ENCODE results near the gene CEP44.
"Not testable (repeated sequence)": the region's sequence is repeated elsewhere in the genome, so short reads cannot be mapped to it uniquely, and the experiment has no call there.

CEP44 gene

DNA sequence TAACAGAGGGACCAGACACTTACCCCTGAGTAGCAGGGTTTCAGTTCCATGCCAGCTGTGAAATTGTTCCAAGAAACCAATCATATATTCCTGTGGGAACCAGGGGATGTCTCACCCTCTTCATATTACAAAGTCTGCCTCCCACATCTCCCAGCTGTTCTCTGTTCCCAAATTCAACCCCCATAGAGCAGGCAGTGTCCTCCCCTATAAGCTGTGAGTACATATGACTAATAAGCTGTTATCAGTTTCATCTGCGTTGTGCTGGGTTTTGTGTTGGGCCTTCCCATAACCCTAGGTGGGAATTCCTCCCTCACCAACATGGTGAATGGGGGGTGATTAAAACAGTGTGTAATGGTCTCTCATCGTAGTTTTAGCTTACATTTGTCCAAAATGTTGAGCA, 41.0 kb downstream of the CEP44 start:
- no peak for DNase-seq

- DNase-seq: no peak
These were observed 49.2 kb downstream of the CEP44 start for GRCh38 chr4:174332741-174333493.

DNA sequence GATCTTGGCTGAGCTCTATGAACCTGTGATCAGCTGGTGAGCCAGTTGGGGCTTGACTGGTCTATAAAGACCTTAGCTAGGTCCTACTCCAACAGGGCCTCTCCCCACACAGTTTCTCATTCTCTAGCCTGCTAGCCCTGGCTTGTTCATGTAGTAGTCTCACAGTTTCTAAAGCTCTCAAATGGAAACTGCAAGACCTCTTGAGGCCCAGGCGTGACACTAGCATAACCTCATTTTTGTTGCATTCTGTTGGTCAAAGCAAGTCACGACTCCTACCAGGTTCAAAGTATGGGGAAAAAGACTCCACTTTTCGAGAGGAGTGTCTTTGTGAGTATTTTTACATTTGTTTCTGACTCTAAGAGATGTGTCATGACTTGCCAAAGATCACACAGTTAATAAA, 50.9 kb downstream of the CEP44 start:
- DNase-seq: no peak

DNA sequence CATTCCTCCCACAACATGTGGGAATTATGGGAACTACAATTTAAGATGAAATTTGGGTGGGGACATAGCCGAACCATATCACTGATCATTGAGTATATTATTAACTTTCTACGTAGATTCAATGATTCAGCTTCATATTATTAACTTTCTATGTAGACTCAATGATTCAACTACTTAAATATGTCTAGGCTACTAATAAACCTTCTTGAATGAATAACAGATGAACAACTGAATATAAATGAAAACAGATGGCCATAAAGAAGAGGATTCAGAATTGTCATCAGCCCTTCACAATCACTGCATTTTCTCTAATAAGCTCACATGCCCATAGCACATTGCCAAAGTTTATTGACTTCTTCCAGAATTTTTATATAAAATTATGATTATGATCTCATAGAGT, 57.0 kb downstream of the CEP44 start:
- no peak for DNase-seq

DNA sequence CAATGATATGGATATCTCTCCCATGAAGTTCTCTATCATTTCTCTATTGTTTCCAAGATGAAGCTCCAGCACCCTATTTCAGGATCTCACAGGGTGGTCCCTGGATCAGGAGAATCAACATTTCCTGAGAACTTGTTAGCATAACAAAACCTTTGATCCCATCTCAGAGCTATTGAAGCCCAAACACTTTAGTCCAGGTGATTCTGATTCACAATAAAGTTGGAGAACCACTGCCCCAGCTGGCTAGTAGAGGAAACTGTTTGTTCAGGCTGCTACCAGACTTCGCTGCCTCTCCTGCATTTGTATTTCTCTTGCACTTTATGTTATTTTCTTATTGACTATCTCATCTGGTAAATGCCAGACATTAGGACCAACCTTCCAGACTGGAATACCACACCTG, 65.4 kb downstream of the CEP44 start:
- no peak for DNase-seq

DNA sequence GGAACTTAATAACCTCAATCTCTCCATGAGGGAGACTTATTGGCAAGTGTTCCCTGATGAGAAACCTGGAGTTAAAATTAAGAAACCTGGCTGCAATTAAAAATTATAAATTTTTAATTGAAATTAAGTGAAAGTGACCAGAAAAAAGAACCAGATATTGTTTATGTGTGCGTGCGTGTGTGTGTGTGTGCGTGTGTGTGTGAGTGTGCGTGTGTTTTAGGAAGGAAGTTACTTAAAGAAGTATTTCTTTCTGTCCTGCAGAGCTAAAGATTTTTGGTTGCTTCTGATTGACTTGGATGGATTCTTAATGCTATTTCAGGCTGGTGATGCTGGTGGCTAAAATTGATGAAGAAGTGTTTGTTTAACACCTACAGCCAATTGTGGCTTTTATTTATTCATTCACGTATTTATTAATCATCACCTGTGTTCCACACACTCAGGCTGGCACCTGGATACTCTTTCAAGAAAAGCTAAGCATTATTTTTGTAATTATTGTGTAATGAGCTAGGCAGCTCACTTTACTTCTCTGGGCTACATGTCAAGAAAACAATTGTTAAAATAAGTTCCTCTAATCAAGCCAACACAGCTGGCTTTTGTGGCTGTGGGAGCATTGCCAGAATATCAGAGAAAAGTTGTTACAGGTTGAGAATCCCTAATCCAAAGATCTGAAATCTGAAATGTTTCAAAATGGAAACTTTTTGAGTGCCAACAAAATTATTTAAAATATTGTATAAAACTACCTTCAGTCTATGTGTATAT, 68.5 kb downstream of the CEP44 start:
- DNase-seq: peak in 2 of 3 donors; percentile 18 to 30

- DNase-seq: no peak
These were observed 73.6 kb downstream of the CEP44 start for GRCh38 chr4:174357321-174357720.

DNA sequence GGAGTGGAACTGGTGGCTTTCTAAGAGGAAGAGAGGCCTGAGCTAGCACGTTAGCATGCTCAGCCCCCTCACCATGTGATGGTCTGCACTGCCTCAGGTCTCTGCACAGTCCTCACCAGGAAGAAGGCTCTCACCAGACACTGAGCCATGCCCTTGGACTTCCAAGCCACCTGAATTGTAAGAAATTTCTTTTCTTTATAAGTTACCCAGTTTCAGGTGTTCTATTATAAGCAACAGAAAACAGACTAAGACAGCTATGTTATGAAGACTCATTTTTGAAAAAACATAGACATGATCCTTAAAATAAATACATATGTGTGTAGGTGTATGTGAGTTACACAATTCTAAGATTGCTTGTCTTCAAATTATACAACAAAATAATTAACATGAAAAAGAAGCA, 74.7 kb downstream of the CEP44 start:
- DNase-seq: no peak

GRCh38 chr4:174358829-174359228, 75.1 kb downstream of the CEP44 start:
- peak; percentile 19 to 40 (median 38) for DNase-seq

- no peak for DNase-seq
These were observed 78.6 kb downstream of the CEP44 start for GRCh38 chr4:174362340-174362739.

DNA sequence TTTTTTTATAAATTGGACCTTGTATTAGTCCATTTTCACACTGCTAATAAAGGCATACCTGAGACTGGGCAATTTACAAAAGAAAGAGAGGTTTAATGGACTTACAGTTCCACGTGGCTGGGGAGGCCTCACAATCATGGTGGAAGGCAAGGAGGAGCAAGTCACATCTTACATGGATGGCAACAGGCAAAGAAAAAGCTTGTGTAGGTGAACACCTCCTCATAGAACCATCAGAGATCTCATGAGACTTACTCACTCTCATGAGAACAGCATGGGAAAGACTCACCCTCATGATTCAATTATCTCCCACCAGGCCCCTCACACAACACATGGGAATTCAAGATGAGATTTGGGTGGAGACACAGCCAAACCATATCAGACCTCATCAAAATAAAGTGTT, 80.1 kb downstream of the CEP44 start:
- DNase-seq: not testable (repeated sequence)

DNA sequence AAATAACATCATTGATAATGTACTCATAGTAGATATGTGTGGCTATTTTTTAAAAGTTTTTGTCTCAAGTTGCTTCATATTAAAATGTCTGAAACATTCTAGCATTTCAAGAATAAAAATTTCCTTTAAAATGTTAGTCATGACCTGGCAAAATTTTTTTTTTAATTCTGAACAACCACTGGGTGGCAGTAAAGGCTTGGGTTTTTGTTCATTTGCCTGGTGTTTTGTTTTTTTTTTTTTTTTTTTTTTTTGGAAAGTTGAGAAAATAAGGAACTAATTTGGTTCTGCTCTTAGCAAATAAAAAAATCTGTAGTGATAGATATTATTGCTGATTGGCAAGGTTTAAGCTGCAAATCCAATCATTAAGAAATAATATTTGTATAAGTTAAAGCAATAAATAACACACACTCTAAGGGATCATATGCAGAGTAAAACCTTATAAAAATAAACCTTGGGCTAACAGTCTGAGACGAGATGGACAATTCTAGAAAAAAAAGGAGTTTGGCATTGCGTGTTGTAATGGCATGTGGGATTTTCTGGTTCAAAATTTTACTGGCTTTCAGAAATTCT, 81.4 kb downstream of the CEP44 start:
- DNase-seq: peak; percentile 69 to 81 (median 80)

DNA sequence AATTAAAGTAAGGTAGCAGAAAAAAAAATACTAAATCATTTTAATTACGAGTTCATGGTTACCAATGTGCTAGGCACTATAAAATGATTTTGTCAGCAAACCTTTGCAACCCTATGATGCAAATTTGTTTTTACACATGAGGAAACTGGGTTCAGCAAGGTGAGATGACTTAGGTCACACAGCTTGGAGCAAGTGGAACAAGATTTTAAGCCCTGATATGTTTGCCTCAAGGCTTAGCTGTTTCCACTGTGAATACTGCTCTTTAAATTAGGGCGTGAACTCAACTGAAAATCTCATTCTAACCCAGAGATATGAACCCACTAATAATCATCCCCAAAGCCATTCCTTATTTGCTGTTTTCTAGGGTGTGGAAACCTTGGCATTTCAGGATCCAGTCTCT, 86.3 kb downstream of the CEP44 start:
- no peak for DNase-seq

- no peak for DNase-seq
These were observed 90.1 kb downstream of the CEP44 start for GRCh38 chr4:174373821-174374220.

GRCh38 chr4:174375422-174375821, 91.7 kb downstream of the CEP44 start:
- DNase-seq: no peak

DNA sequence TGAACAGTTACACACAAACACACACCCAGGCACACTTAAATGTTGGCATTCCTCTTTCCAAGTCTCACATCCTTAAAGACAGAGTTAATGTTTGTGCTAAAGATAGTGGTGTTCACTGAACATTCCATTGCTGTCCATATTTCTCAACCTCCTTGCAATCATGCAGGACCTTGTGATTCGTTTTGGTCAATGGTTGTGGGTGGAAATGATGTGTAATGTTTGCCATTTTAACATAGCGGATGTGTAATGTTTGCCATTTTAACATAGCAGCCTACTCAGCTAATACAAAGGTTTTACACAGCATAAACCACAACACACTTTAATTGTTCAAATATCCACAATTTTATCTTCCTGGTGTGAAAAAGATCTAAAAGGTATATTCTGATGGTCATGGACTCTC, 93.9 kb downstream of the CEP44 start:
- peak; percentile 8 to 46 (median 43) for DNase-seq

GRCh38 chr4:174378951-174379350, 95.2 kb downstream of the CEP44 start:
- DNase-seq: no peak

GRCh38 chr4:174380206-174380605, 96.5 kb downstream of the CEP44 start:
- DNase-seq: not testable (repeated sequence)

DNA sequence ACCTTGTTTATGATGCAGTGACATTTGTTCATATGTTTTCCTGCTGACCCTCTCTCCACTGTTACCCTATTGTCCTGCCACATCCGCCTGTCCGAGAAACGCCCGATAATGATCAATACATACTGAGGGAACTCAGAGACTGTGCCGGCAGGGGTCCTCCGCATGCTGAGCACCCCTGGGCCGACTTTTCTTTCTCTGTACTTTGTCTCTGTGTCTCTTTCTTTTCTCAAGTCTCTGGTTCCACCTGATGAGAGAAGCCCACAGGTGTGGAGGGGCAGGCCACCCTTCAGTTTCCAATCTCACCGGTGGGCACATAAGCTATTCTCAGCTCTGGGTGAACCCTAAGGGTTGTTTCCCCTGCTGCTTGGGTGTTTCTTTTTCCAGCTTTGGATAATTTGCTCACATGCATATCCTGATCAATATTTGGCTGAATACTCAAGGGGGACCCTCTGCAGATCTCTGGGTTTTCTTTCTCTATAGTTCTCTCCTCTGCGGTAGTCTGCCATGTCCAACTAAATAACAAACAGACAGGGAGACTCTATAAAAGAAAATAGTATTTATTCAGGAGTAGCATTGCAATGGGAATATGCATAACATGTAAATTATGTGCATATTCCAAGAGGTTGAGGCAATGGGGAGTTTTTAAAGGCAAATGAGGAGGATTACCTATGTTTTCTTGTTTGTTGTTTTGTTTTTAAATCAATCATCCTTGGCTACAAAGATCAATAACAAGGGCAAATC, 97.2 kb downstream of the CEP44 start:
- no peak for DNase-seq

GRCh38 chr4:174381440-174381800, 97.7 kb downstream of the CEP44 start:
- DNase-seq: no peak
